Loucy (cell line): ENCODE results near the gene SYNE2.

Experiments used
- EZH2phosphoT487 ChIP-seq: fragments of 200-600 bp; IDR thresholded peaks from 2 replicates; pipeline ENCODE4 v1.6.1; 2018; ENCODE audit warnings: antibody characterized with exemption, mild to moderate bottlenecking, moderate library complexity, borderline replicate concordance
- TF ChIP-seq, protein P1 (sequence below): fragments of 200-600 bp; sonication (generic); conservative IDR thresholded peaks from 2 replicates; pipeline ENCODE4 v1.5.1; 2014; ENCODE audit warnings: mild to moderate bottlenecking, antibody characterized with exemption, low read length

DNA sequence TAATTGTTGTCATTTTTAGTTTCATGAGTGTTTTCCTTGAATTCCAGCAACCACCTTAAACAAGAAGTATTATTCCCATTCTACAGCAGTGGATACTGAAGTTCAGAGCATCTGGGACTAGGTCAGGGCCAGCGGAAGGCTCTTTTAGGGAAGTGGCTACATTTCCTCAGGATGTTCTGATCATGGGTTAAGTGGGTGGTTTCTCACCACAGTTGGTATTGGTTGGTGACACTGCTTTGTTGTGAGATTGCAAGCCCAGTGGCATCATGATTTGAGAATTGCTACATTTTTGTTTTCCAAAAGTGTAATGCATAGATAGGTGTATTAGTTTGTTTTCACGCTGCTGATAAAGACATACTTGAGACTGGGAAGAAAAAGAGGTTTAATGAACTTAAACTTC is 47.1 kb downstream of the SYNE2 start:
- TF ChIP-seq EZH2phosphoT487 = no peak
- TF ChIP-seq, protein P1, sequence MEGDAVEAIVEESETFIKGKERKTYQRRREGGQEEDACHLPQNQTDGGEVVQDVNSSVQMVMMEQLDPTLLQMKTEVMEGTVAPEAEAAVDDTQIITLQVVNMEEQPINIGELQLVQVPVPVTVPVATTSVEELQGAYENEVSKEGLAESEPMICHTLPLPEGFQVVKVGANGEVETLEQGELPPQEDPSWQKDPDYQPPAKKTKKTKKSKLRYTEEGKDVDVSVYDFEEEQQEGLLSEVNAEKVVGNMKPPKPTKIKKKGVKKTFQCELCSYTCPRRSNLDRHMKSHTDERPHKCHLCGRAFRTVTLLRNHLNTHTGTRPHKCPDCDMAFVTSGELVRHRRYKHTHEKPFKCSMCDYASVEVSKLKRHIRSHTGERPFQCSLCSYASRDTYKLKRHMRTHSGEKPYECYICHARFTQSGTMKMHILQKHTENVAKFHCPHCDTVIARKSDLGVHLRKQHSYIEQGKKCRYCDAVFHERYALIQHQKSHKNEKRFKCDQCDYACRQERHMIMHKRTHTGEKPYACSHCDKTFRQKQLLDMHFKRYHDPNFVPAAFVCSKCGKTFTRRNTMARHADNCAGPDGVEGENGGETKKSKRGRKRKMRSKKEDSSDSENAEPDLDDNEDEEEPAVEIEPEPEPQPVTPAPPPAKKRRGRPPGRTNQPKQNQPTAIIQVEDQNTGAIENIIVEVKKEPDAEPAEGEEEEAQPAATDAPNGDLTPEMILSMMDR = no peak
